ENCODE data around the gene MKNK1.
"Not testable (repeated sequence)": the region's sequence is repeated elsewhere in the genome, so short reads cannot be mapped to it uniquely, and the experiment has no call there.

The MKNK1 gene

DNA sequence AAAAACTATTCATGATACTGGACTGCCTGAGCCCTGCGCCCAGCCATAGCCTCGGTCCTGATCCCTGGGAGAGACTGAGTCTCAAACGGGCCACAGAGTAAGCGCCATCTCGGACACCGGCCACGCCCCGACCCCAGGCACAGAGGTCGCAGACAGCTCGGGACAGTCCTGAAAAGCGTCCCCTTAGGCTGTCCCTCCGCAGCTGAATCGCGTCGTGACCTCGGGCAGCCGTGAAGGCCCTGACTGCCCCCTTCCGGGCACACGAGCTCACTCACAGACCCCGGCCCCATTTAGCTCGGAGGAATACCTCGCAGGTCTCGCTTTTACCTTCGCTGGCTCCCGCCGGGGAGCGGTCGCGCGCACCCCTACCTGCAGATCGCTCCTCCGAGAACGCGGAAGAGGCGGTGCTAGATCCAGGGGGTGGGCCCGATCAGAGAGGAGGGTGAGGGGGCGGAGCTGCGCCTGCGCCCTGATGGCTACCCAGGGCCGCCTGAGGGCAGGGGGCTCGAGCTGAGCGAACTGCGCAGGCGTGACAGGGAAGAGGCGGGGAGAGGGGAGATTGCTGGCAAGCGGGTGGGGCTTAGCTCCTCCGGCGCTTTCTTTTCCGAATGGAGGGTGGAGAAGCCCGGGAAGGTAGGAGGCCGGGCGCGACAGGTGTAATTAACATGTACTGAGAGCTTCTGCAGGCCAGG is at the start of gene MKNK1:
Gene MKNK1 (minus strand): TSS at position 411 of the 692 bp plus-strand sequence. CDS start 20,941 bp downstream, outside the sequence.
- peak; percentile 84 for DNase-seq (ENCODE audit: low read depth)

DNA sequence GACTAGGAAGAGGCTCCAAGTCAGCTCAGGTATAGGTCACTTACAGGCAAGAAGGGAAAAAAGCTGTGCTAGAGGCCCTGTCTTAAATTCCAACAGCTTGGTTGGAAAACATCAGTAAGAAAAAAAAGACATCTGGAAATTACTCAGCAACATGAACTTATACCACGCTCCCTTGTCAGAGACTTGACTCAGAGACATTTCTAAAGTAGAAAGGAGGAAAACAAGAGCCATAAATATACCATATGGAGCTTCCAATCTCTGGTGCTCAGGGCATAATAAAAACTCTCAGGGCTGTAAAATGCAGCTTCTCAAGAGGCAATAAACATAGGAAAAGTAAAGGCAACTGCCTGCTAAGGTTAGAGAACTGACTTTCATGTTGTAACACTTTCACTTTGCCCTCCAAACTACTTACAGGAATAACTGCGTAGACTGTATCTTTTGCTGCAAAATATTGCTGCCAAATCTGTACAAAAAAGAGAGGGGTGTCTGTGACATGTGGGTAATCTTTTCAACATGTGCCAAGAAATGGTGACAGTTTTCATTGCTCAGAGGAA is 49.4 kb upstream of the MKNK1 start:
- DNase-seq (ENCODE audit: low read depth), result no peak

DNA sequence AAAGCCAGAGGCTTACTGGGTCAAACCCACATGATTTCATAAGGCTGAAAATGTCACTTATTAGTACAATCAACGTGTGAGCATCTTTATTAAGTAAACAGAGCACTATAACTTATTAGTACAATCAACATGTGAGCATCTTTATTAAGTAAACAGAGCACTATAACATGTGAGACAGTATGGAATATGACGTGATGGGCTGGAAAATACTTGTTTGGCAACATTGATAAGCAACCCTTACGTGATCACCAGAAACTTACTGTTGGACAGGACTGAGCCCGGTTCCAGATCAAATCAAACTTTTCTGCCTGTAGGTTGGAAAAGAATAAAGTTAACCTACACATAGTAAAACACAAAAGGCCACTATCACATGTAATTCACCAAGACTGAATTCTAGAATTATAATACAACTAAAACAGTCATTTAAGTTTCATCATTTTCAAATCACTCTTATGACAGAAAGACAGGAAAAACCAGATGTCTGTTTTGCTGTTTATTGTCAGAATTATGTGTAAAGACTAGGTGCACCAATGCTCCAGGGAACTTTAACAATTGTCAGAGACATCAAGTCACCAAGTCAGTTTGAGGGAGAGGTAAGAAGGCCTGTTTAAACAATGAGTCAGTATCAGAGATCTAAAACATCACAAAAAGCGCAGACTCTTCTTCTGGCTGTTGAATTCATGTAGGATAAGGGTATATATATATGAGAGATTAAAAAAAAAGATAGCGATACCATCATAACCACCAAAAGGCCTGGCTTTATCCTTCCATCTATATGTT is 48.4 kb upstream of the MKNK1 start:
- no peak for DNase-seq (ENCODE audit: low read depth)

DNA sequence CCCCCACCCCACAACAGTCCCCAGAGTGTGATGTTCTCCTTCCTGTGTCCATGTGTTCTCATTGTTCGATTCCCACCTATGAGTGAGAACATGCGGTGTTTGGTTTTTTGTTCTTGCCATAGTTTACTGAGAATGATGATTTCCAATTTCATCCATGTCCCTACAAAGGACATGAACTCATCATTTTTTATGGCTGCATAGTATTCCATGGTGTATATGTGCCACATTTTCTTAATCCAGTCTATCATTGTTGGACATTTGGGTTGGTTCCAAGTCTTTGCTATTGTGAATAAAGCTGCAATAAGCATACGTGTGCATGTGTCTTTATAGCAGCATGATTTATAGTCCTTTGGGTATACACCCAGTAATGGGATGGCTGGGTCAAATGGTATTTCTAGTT is 47.1 kb upstream of the MKNK1 start:
- DNase-seq (ENCODE audit: low read depth), result not testable (repeated sequence)

DNA sequence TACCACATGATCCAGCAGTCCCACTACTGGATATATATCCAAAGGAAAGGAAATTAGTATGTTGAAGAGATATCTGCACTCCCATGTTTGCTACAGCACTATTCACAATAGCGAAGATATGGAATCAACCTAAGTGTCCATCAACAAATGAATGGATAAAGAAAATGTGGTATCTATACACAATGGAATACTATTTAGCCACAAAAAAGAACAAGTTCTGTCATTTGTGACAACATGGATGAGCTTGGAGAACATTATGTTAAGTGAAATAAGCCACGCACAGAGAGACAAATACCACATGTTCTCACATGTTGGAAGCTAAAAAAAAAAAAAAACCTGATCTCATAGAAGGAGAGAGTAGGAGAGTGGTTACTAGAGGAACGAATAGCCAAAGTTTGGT is 46.4 kb upstream of the MKNK1 start:
- DNase-seq (ENCODE audit: low read depth), result no peak

DNA sequence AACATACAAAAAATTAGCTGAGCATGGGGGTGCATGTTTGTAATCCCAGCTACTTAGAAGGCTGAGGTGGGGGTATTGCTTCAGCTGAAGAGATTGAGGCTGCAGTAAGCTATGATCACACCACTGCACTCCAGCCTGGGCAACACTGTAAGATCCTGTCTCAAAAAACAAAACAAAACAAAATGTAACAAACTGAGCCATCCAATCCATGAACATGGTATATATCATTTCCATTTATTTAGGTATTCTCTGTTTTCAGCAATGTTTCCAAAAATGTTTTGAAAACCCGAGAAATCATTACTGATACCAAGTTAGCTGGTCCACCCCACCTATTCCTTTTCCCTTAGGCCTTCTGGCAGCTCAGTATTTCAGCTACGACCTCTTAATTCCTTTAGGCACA is 45.7 kb upstream of the MKNK1 start:
- DNase-seq (ENCODE audit: low read depth), result no peak

DNA sequence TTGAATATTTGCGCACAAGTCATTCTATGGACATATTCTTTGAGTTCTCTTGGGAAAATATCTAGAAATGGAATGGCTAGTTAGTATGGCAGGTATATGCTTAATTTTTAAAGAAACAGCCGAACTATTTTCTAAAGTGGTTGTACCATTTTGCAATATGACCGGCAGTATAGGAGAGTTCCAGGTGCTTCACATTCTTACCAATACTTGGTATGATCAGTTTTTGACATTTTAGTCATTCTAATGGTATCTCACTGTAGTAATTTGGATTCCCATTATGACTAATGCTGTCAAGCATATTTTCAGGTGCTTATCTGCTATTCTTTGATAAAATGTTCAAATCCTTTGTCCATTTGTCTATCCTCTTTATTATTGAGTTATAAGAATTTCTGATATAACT is 43.5 kb upstream of the MKNK1 start:
- no peak for DNase-seq (ENCODE audit: low read depth)

DNA sequence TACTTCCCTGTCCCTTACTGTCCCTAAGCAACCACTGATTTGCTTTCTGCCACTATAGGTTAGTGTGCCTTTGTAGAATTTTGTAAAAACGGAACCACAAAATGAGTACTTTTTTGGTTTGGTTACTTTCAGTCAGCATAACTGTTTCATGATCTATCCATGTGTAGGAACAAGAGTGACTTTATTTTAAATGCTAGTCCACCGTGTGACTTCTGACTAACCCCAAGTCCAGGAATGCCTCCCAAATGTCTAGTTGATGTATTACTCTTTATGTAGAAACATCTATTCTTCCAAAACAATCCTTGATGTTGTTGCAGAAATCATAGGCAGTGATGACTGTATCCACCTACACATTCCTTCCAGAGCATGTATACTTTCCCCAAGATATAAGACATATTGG is 42.8 kb upstream of the MKNK1 start:
- DNase-seq (ENCODE audit: low read depth), result no peak

DNA sequence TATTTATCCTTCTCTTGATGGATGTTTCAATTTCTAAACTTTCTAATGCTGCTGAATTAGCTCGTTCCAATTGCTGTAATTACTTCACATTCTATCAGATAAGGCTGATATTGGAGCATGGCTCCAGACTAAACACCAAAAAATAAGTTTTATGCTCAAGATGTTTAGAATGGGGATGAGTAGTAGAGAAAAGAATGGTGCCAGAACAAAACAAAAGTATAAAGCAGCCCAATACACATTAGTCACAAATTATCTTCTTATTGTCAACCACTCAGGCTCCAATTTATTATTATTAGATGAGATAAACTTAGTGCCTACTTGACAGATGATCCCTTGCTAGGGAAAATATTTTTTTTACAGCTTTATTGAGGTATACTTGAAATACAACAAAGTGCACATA is 42.3 kb upstream of the MKNK1 start:
- DNase-seq (ENCODE audit: low read depth), result no peak

DNA sequence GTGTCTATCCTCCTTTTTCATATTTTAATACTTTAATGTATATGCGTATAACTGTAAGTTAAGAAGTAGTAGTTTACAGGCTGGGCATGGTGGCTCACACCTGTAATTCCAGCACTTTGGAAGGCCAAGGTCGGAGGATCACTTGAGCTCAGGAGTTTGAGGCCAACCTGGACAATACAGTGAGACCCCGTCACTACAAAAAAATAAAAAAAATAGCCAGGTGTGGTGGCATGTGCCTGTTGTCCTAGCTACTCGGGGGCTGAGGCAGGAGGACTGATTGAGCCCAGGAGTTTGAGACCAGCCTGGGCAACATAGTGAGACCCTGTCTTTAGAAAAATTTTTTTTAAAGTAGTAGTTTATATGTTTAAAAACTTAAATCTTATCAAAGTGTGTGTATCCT is 41.7 kb upstream of the MKNK1 start:
- no peak for DNase-seq (ENCODE audit: low read depth)

DNA sequence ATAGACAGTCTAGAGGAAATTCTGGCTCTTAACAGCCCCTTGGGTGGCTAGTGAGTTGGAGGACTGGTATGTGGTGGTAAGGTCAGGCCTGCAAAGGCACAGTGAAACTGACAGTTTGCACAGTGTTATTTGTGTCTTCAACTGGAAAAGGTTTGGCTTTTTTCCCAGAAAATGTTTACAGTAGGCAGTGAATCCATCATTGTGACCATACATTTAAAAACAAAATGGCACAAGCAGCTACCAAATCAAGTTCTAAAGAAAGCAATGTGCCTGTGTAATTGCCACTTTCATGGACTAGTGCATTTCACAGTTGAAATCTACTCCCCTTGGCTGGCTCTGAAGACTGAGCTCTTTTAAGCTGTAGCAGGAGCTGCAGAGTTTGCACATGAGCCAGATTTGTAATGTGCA is 39.3 kb upstream of the MKNK1 start:
- DNase-seq (ENCODE audit: low read depth), result peak; percentile 36

DNA sequence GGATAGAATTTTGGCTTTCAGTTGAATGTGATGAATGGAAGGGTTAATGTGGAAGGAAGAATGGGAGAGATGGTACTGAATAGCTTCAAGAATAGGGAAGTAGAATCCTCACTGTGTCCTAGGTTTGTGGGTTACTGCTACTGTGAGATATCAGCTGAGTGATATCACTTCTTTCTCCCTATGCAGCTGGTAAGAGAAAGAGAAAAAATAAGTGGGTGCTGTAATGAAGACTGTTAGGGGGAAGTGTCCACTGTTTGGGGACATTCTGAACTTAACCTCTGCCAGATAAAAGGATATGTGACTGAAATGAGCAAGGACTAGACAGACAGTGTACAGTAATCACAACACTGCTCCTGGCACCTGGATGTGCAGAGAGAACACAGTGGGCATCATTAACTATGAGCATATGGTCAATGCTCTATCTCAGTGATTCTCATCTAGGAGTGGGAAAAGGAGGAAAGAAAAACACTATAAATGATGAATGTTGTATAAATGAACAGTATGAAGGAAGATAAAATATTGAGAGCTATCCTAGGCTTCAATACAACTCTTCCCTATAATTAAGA is 38.1 kb upstream of the MKNK1 start:
- no peak for DNase-seq (ENCODE audit: low read depth)

DNA sequence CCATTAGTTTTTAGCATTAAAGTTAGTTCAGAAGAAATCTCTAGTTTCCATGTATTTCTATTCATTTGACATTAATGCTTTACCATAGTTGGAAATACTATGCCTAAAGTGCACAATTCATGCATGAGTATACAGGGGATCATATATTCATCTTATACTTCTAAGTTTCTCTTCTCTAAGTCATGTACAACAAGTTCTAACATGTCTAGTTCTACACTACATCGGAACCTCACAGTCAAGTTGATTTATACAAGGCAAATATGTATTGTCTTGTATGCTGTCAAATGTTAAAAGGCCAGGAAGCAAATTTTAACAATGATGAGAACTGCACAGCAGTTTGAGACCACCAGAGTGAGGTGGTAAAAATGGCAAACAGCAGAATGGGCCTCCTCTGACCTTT is 35.5 kb upstream of the MKNK1 start:
- no peak for DNase-seq (ENCODE audit: low read depth)

DNA sequence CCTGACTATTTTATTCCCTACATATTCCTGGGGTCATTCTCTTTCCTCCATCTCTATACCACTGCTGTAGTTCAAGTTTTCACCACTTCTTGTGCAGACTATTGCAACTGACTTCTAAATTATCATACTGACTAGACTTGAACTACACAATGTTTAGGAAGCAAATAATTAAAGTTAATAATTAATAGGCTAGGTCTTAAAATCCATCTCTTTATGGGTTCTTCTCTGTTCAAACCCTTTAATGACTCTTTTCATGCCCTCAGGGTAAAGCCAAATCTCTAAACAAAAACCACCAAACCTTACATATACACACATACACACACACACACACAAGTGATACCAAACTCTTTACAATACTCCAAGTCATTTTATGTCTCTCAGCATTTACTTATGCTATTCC is 34.9 kb upstream of the MKNK1 start:
- DNase-seq (ENCODE audit: low read depth), result no peak

DNA sequence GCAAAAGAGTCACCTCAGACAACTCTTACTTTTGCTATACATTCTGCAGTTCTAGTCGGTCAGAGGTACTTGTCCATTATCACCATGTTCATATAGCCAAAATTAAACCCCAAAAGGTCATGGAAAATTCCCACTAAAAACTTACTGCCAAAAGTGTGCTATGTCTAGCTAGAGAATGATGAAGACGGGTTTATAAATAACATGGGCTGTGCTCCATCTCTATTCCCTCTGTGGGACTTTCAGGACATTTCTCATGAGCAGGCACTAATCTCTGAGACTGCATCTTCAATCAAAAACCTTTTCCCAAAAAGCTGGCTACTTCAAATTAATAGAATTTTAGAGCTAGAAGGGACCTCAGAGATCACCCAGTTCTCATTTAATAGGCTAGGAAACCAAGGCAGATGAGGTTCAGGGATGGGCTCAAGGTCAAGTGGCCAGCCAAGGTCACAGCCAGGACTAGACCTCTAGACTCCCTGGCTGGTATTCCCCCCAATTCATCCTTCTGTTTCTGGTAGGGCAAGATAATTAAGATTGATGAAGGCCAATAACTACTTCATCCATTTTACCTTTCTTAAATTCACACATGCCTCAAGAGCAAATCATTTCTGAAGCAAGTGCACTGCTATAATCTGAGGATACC is 33.5 kb upstream of the MKNK1 start:
- DNase-seq (ENCODE audit: low read depth), result no peak

DNA sequence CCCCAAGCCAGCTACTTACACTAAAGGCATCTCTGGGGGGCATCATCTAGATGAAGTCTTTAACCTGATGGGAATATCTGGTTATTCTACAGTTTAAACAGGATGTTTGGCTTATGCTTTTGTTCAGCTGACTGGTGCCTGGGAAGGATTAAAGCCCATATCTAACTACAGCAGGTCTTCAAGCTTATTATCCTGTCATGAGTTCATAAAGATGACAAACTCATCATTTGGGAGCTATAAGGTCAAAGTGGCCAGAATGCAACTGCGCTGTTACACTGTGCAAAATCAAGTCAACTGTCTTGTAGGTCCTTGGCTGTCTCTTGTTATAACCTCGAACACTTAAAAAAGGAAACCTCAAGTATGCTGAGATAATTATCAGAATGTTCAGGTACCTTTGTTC is 31.1 kb upstream of the MKNK1 start:
- DNase-seq (ENCODE audit: low read depth), result no peak

DNA sequence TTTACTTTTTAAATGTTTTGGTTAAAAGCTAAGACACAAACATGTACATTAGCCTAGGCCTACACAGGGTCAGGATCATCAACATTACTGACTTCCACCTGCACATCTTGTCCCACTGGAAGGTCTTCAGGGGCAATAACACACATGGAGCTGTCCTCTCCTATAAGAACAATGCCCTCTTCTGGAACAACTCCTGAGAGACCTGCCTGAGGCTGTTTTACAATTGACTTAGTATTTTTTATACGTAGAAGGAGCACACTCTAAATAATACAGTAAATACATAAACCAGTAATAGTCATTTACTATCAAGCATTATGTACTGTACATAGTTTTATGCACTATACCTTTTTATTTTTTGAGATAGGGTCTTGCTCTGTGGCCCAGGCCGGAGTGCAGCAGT is 26.7 kb upstream of the MKNK1 start:
- DNase-seq (ENCODE audit: low read depth), result no peak

DNA sequence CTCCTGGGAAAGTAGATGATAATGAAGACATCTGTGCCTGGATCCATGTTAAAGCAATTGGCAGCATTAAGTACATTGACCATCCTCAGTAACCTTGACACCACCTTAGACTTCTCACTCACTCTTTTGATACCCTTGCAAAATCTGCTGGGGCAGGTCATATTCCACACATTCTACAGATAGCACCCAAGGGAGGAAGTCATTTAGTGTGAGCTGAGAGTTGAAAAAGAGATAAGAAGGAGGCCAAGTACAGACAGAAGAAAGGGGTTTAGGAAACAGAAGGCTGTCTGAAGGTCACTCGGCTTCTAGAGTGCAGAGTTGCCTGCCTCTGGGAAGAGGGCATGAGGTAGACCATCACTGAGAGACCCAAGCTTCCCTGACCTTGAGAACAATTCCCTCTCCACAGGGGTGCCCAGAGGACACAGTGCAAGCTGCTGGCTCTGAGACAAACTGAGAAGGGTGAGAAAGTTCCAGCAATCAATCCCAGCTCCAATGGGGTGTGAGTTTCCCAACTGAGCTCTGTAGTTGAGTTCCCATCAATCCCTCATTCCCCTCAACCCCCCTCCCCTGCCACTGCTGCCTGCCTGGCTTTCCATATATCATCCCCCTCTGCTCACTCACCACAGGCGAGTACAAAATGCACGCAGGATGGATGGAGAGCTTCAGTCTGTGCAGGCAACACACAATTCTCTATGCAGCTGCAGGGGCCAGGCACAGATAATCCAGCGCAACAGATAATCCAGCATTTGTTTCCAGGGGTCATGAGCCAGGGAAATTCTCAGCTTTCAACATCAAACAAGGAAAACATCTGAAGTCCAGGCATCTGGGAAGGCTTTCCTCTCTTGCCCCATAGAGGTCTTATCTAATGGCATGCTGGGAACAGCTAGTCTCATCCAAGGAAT is 19.9 kb upstream of the MKNK1 start:
- no peak for DNase-seq (ENCODE audit: low read depth)

DNA sequence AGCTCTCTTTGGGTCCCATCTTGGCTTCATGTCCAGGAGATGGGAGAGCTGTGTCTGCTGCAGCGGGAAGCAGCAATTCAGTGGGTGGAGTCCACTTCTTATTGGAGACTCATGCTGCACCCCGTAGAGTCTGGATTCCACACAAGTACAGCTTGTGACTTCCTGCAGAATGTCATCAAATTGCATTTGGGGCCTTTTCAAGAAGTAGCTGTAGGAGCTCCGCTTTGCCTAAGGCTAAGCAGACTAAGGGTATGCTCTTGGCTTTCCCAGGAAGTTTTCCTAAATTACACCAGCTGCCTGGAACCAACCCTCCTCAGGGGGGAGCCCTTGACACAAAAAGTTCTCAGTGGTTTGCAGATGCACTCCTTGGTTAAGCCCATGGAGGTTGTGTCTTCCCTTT is 18.3 kb upstream of the MKNK1 start:
- DNase-seq (ENCODE audit: low read depth), result no peak

DNA sequence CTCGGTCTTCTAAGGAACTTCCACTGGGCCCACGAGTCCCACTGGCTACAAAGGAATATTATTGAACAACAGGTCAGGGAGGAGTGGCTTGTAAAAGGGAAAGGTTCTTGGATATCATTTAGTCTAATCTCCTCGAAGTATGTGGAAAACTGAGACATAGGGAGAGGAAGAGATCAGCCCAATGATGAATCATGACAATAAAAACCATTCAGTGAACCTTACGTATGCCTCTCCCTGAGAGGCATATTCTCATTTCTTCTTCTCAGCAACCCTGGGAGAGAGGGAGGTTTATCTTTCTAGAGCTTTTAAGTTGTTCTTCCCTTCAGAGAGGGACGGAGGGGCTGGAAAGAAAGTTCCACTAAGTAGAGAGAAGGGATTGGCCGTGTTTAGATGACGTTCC is 17.9 kb upstream of the MKNK1 start:
- DNase-seq (ENCODE audit: low read depth), result no peak

DNA sequence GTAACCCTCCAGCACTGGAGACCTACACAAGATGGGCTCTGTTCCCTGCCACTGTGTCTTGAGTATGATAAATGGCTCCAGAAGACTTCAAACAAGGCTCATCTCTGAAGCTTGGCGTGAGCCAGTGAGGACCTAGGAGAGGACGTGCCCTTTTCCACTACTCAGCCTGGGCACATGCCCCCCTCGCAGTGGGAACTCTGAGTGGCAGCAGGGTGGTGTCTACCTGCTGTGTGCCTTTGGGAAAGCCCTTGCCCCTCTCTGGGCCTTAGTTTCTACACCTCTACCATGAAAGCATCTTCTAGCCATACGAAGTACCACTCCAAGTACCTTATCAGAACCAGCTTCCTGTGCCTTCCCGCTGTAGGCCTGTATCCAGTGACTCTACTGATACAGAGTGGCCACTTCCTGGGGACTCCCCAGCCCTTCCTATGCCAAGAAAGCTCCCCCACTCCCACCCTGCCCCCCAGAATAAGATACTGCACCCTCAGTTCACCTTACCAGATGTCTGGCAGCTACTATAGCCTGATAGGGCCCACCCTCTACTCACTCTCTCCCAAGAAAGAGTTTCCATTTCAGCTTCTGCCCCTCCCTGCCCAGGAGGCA is 15.7 kb upstream of the MKNK1 start:
- DNase-seq (ENCODE audit: low read depth), result no peak
